Spleen (tissue), 11 donors: ENCODE results near the gene DNAH9. TPM values are rescaled to one million over a fixed set of nuclear protein-coding genes. Genes with fewer than 3 reads are reported as not detected.

Experiments
- DNase-seq: peaks from one replicate; pipeline ENCODE4 v3.0.0-alpha.2; 2020
- H3K27ac ChIP-seq, 8 donors: fragments of 200-600 bp; sonication (generic) in 7 of 8; 1 replicate in 4 of 8; 2 replicates in 4 of 8; pipeline versions ENCODE4 v1.5.0 to v1.8.0; 2016 to 2021; ENCODE audit warnings: inconsistent platforms in 4 of 8, mild to moderate bottlenecking in 4 of 8, moderate library complexity in 1 of 8
- H3K27me3 ChIP-seq, 7 donors: fragments of 200-600 bp; sonication (generic) in 6 of 7; replicated peaks in 1 of 7; 1 replicate in 4 of 7; 2 replicates in 3 of 7; pipeline versions ENCODE4 v1.5.0 to v1.8.0; 2016 to 2021; ENCODE audit warnings: inconsistent platforms in 3 of 7, mild to moderate bottlenecking in 1 of 7
- H3K36me3 ChIP-seq, 6 donors: fragments of 200-600 bp; sonication (generic) in 5 of 6; 1 replicate in 4 of 6; 2 replicates in 2 of 6; pipeline versions ENCODE4 v1.5.0 to v1.8.0; 2016 to 2021; ENCODE audit warnings: inconsistent platforms in 2 of 6
- H3K4me1 ChIP-seq, 6 donors: fragments of 200-600 bp; sonication (generic) in 5 of 6; 1 replicate in 3 of 6; 2 replicates in 3 of 6; pipeline versions ENCODE4 v1.5.0 to v1.8.0; 2016 to 2021; ENCODE audit warnings: inconsistent platforms in 3 of 6
- H3K4me3 ChIP-seq, 8 donors: fragments of 200-600 bp; sonication (generic) in 7 of 8; 1 replicate in 4 of 8; 2 replicates in 4 of 8; pipeline versions ENCODE4 v1.5.0 to v1.8.0; 2016 to 2021; ENCODE audit warnings: inconsistent platforms in 4 of 8, mild to moderate bottlenecking in 4 of 8, moderate library complexity in 2 of 8
- H3K9me3 ChIP-seq, 8 donors: fragments of 200-600 bp; sonication (generic) in 7 of 8; 1 replicate in 4 of 8; 2 replicates in 4 of 8; pipeline versions ENCODE4 v1.5.0 to v1.8.0; 2016 to 2021; ENCODE audit warnings: inconsistent platforms in 4 of 8
- CTCF ChIP-seq, 11 experiments: fragments of 200-600 bp in 7 of 11; fragments of 450-650 bp in 4 of 11; sonication (generic) in 4 of 11; IDR thresholded peaks in 8 of 11; conservative IDR thresholded peaks in 3 of 11; 1 replicate in 7 of 11; 2 replicates in 4 of 11; pipeline versions ENCODE4 v1.4.0 to v1.8.0; 2016 to 2021; ENCODE audit warnings: antibody characterized with exemption in 11 of 11, inconsistent platforms in 4 of 11, mild to moderate bottlenecking in 1 of 11
- POLR2A ChIP-seq, 3 donors: fragments of 450-650 bp; IDR thresholded peaks; one replicate each; pipeline ENCODE4 v1.5.1; 2017; ENCODE audit warnings: antibody characterized with exemption in 3 of 3, mild to moderate bottlenecking in 1 of 3
- POLR2AphosphoS5 ChIP-seq, 3 donors: sonication (generic); formaldehyde crosslinking; IDR thresholded peaks; one replicate each; pipeline ENCODE4 v1.5.1; 2017; ENCODE audit warnings: antibody characterized with exemption in 3 of 3
- WGBS, 5 donors: extraction: QIAGEN DNeasy Blood & Tissue Kit in 3 of 5; methylation state at CpG; one replicate each; pipeline versions ENCODE4 v1.1.5 to v1.1.7; 2013 to 2018; 5-methylcytosine and 5-hydroxymethylcytosine counted together
- intact Hi-C: fragments of 100-400 bp; cut with DNase I; formaldehyde crosslinking; loops from one replicate; pipeline ENCODE4 v1.15.0; 2023; ENCODE audit warnings: low total_unique reads
- polyA plus RNA-seq, 3 donors: library from polyadenylated mRNA; stranded (reverse); fragments of 200-250 nt; gene quantifications; one replicate each; pipeline ENCODE4 v1.2.1, GENCODE V29; 2013
- total RNA-seq, 7 donors: library from RNA; depleted of rRNA in 3 of 7; stranded (reverse); fragments of >200 nt in 3 of 7; fragmentation: NEBNext Ultra II Directional in 4 of 7; extraction: Animal tissue kit (Norgen Biotek cat#: 25700) in 4 of 7; gene quantifications; one replicate each; pipeline versions ENCODE4 v1.1.0 to v1.2.1, GENCODE V29; 2016 to 2021
- donor health status: healthy with polysubstance abuse.
- donor health status: DM: no; HTN: no; CAD: no; lungs with moderate emphysema.
- donor health status: DM: no; HTN: no; CAD: no.
- donor health status: Bipolar disorder and iron deficiency.
- donor health status: healthy.
- donor health status: DM: no; HTN: no; CAD: no.
- donor health status: DM: yes; HTN: yes; CAD: no.

Gene DNAH9
- total and polyA plus RNA-seq, 10 donors = 0.06 to 0.92 (median 0.22) TPM; not detected in 2

- peaks cover 3 to 37% (median 36%) of the 10 kb centered on the region in 8 donors for H3K9me3 ChIP-seq
- WGBS, 5 donors = 72 to 83% (median 81%) methylated on average over 7 of the region's 7 CpGs
- H3K36me3 ChIP-seq = peaks cover 0 to 18% (median 0%) of the 10 kb centered on the region in 6 donors
Measured at GRCh38 chr17:11950771-11951519, 352.7 kb downstream of the DNAH9 start.

GRCh38 chr17:11952610-11953009, 354.3 kb downstream of the DNAH9 start:
- Histone ChIP-seq H3K27ac (no peak overlapping the region), H3K9me3 (peaks cover 3 to 52% (median 41%) of the 10 kb centered on the region in 8 donors), H3K36me3 (peaks cover 0 to 18% (median 0%) of the 10 kb centered on the region in 6 donors), H3K27me3 (no peaks in the 10 kb centered on the region), H3K4me1 (no peaks in the 10 kb centered on the region), H3K4me3 (no peak overlapping the region)
- DNase-seq = no peak
- 94 to 97% (median 96%) methylated on average over 3 of the region's 3 CpGs for WGBS, 5 donors
- intact Hi-C loops = no loop called here
- TF ChIP-seq CTCF (IDR thresholded peaks at IDR 0.05 in 8 of 11, conservative IDR thresholded peaks at IDR 0.05 in 3 of 11) = no peak
- TF ChIP-seq POLR2A (IDR thresholded peaks at IDR 0.05) = no peak
- TF ChIP-seq POLR2AphosphoS5 (IDR thresholded peaks at IDR 0.05) = no peak

More at GRCh38 chr17:11950771-11951519, 352.7 kb downstream of the DNAH9 start:
- H3K27ac ChIP-seq = no peak overlapping the region
- no peak overlapping the region for H3K4me3 ChIP-seq
- TF ChIP-seq CTCF (IDR thresholded peaks at IDR 0.05 in 8 of 11, conservative IDR thresholded peaks at IDR 0.05 in 3 of 11) = no peak
- no peak for TF ChIP-seq POLR2AphosphoS5 (IDR thresholded peaks at IDR 0.05)
- TF ChIP-seq POLR2A (IDR thresholded peaks at IDR 0.05) = no peak
- DNase-seq = no peak
- no peaks in the 10 kb centered on the region for H3K27me3 ChIP-seq
- no peaks in the 10 kb centered on the region for H3K4me1 ChIP-seq
- intact Hi-C loops = no loop called here

GRCh38 chr17:11953924-11954323, 355.7 kb downstream of the DNAH9 start:
- Histone ChIP-seq H3K4me1 (no peaks in the 10 kb centered on the region), H3K27me3 (no peaks in the 10 kb centered on the region), H3K36me3 (peaks cover 0 to 27% (median 0%) of the 10 kb centered on the region in 6 donors), H3K4me3 (no peak overlapping the region), H3K9me3 (peaks cover 3 to 56% (median 41%) of the 10 kb centered on the region in 8 donors), H3K27ac (no peak overlapping the region)
- 93 to 98% (median 94%) methylated on average over 1 of the region's 1 CpG for WGBS, 5 donors
- no peak for DNase-seq
- TF ChIP-seq POLR2A (IDR thresholded peaks at IDR 0.05) = no peak
- TF ChIP-seq CTCF (IDR thresholded peaks at IDR 0.05 in 8 of 11, conservative IDR thresholded peaks at IDR 0.05 in 3 of 11) = no peak
- no peak for TF ChIP-seq POLR2AphosphoS5 (IDR thresholded peaks at IDR 0.05)
- intact Hi-C loops = no loop called here

GRCh38 chr17:11954936-11955335, 356.7 kb downstream of the DNAH9 start:
- intact Hi-C loops = no loop called here
- TF ChIP-seq POLR2AphosphoS5 (IDR thresholded peaks at IDR 0.05) (no peak), POLR2A (IDR thresholded peaks at IDR 0.05) (no peak), CTCF (IDR thresholded peaks at IDR 0.05 in 8 of 11, conservative IDR thresholded peaks at IDR 0.05 in 3 of 11) (no peak)
- no peak for DNase-seq

More at GRCh38 chr17:11954936-11955335, 356.7 kb downstream of the DNAH9 start:
- no peak overlapping the region for H3K4me3 ChIP-seq
- no peaks in the 10 kb centered on the region for H3K27me3 ChIP-seq
- H3K9me3 ChIP-seq = peaks cover 3 to 56% (median 44%) of the 10 kb centered on the region in 8 donors
- H3K27ac ChIP-seq = no peak overlapping the region
- no peaks in the 10 kb centered on the region for H3K4me1 ChIP-seq
- H3K36me3 ChIP-seq = peaks cover 0 to 27% (median 0%) of the 10 kb centered on the region in 6 donors
